ENCODE data around the gene ANKS1B. TPM values are rescaled to one million over a fixed set of nuclear protein-coding genes. Genes with fewer than 3 reads are reported as not detected.

ANKS1B gene
- total RNA-seq, 4 donors from 2014 or later, result 0.88 to 10.7 (median 4.4) TPM

- H3K27ac ChIP-seq, result no peak overlapping the region
- no peak for DNase-seq
- H3K27me3 ChIP-seq, result no peaks in the 10 kb centered on the region
- TF ChIP-seq CTCF (IDR thresholded peaks at IDR 0.05) (no peak), POLR2A (IDR thresholded peaks at IDR 0.05) (no peak)
- no peaks in the 10 kb centered on the region for H3K4me1 ChIP-seq
- H3K9me3 ChIP-seq, result no peaks in the 10 kb centered on the region
- H3K4me3 ChIP-seq, result no peak overlapping the region
- no peaks in the 10 kb centered on the region for H3K36me3 ChIP-seq
Measured at GRCh38 chr12:99024191-99024590, 960.5 kb downstream of the ANKS1B start.

DNA sequence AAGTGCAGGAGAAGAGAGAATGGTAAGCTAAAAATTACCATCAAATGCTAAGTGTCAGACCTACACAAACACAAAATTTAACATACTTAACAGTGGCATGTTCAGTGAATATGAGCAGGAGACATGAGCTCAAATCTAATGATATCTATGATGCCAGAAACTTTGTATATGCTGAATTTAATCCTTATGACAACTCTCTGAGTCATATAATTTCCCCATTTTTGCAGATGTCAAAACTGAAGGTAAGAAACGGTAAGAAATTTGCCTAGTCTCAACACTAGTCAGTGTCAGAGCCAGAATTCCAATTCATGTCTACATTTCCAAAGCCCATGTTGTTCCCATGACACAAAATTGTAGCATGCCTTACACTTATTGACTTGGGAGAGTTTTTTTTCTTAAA lies 963.9 kb downstream of the ANKS1B start:
- Histone ChIP-seq H3K36me3 (no peaks in the 10 kb centered on the region), H3K9me3 (no peaks in the 10 kb centered on the region), H3K27ac (no peak overlapping the region), H3K4me1 (no peaks in the 10 kb centered on the region), H3K4me3 (no peak overlapping the region), H3K27me3 (no peaks in the 10 kb centered on the region)
- TF ChIP-seq POLR2A (IDR thresholded peaks at IDR 0.05) (no peak), CTCF (IDR thresholded peaks at IDR 0.05) (no peak)
- DNase-seq, result no peak

- H3K9me3 ChIP-seq, result no peaks in the 10 kb centered on the region
- DNase-seq, result no peak
- TF ChIP-seq POLR2A (IDR thresholded peaks at IDR 0.05) (no peak), CTCF (IDR thresholded peaks at IDR 0.05) (no peak)
- no peak overlapping the region for H3K27ac ChIP-seq
- no peak overlapping the region for H3K4me3 ChIP-seq
- no peaks in the 10 kb centered on the region for H3K4me1 ChIP-seq
- no peaks in the 10 kb centered on the region for H3K36me3 ChIP-seq
- H3K27me3 ChIP-seq, result no peaks in the 10 kb centered on the region
Measured at GRCh38 chr12:99019798-99020197, 964.9 kb downstream of the ANKS1B start.

- Histone ChIP-seq H3K4me1 (no peaks in the 10 kb centered on the region), H3K27ac (no peak overlapping the region), H3K27me3 (no peaks in the 10 kb centered on the region), H3K9me3 (no peaks in the 10 kb centered on the region), H3K36me3 (no peaks in the 10 kb centered on the region), H3K4me3 (no peak overlapping the region)
- no peak for TF ChIP-seq CTCF (IDR thresholded peaks at IDR 0.05)
- DNase-seq, result no peak
Measured at GRCh38 chr12:99017971-99018370, 966.8 kb downstream of the ANKS1B start.

- no peaks in the 10 kb centered on the region for H3K36me3 ChIP-seq
- no peak overlapping the region for H3K4me3 ChIP-seq
- H3K9me3 ChIP-seq, result no peaks in the 10 kb centered on the region
- no peak overlapping the region for H3K27ac ChIP-seq
- TF ChIP-seq CTCF (IDR thresholded peaks at IDR 0.05), result no peak
- no peak for TF ChIP-seq POLR2A (IDR thresholded peaks at IDR 0.05)
- H3K4me1 ChIP-seq, result no peaks in the 10 kb centered on the region
- DNase-seq, result no peak
- H3K27me3 ChIP-seq, result no peaks in the 10 kb centered on the region
Measured at GRCh38 chr12:99009654-99010296, 975.0 kb downstream of the ANKS1B start.

DNA sequence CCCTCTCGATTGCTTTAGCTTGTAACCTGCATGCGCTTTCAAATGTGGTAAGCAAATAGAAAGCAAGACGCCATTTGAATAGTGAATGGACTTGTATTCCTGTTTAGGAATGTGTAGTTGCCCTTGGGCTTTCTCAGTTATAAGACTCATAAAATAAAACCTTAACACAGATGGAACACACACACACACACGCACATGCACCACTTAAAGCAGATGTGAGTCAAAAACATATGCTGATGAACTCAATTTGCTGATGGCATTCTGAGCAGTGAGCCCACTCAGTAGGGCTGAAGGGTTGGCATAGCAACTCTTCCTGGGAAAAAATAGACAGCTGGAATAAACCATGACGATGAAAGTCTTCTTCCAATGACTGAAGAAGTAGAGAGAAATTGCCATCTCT lies 979.1 kb downstream of the ANKS1B start:
- no peaks in the 10 kb centered on the region for H3K4me1 ChIP-seq

More for the DNA sequence above, 979.1 kb downstream of the ANKS1B start:
- no peak for TF ChIP-seq CTCF (IDR thresholded peaks at IDR 0.05)
- TF ChIP-seq POLR2A (IDR thresholded peaks at IDR 0.05), result no peak
- Histone ChIP-seq H3K36me3 (no peaks in the 10 kb centered on the region), H3K27ac (no peak overlapping the region), H3K27me3 (no peaks in the 10 kb centered on the region), H3K4me3 (no peak overlapping the region), H3K9me3 (no peaks in the 10 kb centered on the region)
- no peak for DNase-seq

All from Peyer's patch (tissue), 4 donors.